SK-N-SH treated with all-trans-retinoic acid at 6 μM for 48 hours (cell line): ENCODE results near the gene TCF3.
"Not testable (repeated sequence)": the region's sequence is repeated elsewhere in the genome, so short reads cannot be mapped to it uniquely, and the experiment has no call there.

ENCODE experiments used
- ATAC-seq: fragments of 200-7000 bp; cut with Tn5 transposase; 3 replicates; pipeline ENCODE4 v1.9.1; 2020; ENCODE audit warnings: mild to moderate bottlenecking, moderate library complexity
- ARNTL ChIP-seq: fragments of 450-650 bp; formaldehyde crosslinking; IDR thresholded peaks from 2 replicates; pipeline ENCODE4 v1.5.0; 2020; ENCODE audit warnings: low read depth, mild to moderate bottlenecking, moderate library complexity, borderline replicate concordance
- BACH2 ChIP-seq: fragments of 250-450 bp; sonication (Bioruptor Pico); IDR thresholded peaks from 2 replicates; pipeline ENCODE4 v1.9.0; 2021; ENCODE audit warnings: mild to moderate bottlenecking, borderline replicate concordance
- CREB5 ChIP-seq: fragments of 250-450 bp; sonication (Bioruptor Pico); IDR thresholded peaks from 2 replicates; pipeline ENCODE4 v1.5.1; 2020; ENCODE audit warnings: low read depth, mild to moderate bottlenecking, moderate library complexity
- CSDC2 ChIP-seq: fragments of 250-450 bp; sonication (Bioruptor Pico); IDR thresholded peaks from 2 replicates; pipeline ENCODE4 v1.5.0; 2020; ENCODE audit warnings: mild to moderate bottlenecking, moderate library complexity
- ESRRG ChIP-seq: fragments of 250-450 bp; sonication (Bioruptor Pico); IDR thresholded peaks from 2 replicates; pipeline ENCODE4 v1.6.1; 2021; ENCODE audit warnings: mild to moderate bottlenecking
- GLIS3 ChIP-seq: fragments of 250-450 bp; sonication (Bioruptor Pico); IDR thresholded peaks from 2 replicates; pipeline ENCODE4 v1.5.0; 2020; ENCODE audit warnings: mild to moderate bottlenecking, moderate library complexity
- ISL1 ChIP-seq: fragments of 250-450 bp; sonication (Bioruptor Pico); IDR thresholded peaks from 2 replicates; pipeline ENCODE4 v2.1.2; 2022; ENCODE audit warnings: mild to moderate bottlenecking, moderate library complexity
- OSR1 ChIP-seq: fragments of 250-450 bp; sonication (Bioruptor Pico); IDR thresholded peaks from 2 replicates; pipeline ENCODE4 v1.8.0; 2022; ENCODE audit warnings: moderate library complexity, mild to moderate bottlenecking, inconsistent platforms
- PPARA ChIP-seq: fragments of 250-450 bp; sonication (Bioruptor Pico); IDR thresholded peaks from 2 replicates; pipeline ENCODE4 v1.5.0; 2020; ENCODE audit warnings: mild to moderate bottlenecking, borderline replicate concordance
- RARB ChIP-seq: fragments of 250-450 bp; sonication (Bioruptor Pico); IDR thresholded peaks from 2 replicates; pipeline ENCODE4 v1.8.0; 2021; ENCODE audit warnings: mild to moderate bottlenecking, moderate library complexity
- SNAI2 ChIP-seq: fragments of 250-450 bp; sonication (Bioruptor Pico); IDR thresholded peaks from 2 replicates; pipeline ENCODE4 v1.5.0; 2020; ENCODE audit warnings: mild to moderate bottlenecking, moderate library complexity
- TCF4 ChIP-seq: fragments of 250-450 bp; sonication (Bioruptor Pico); IDR thresholded peaks from 2 replicates; pipeline ENCODE4 v1.8.0; 2021; ENCODE audit warnings: mild to moderate bottlenecking, moderate library complexity, borderline replicate concordance
- TOX ChIP-seq: fragments of 250-450 bp; sonication (Bioruptor Pico); IDR thresholded peaks from 2 replicates; pipeline ENCODE4 v1.8.0; 2021; ENCODE audit warnings: mild to moderate bottlenecking, moderate library complexity, borderline replicate concordance
- ZC3H10 ChIP-seq: fragments of 250-450 bp; sonication (Bioruptor Pico); IDR thresholded peaks from 2 replicates; pipeline ENCODE4 v1.5.1; 2021; ENCODE audit warnings: mild to moderate bottlenecking, moderate library complexity
- ZFP3 ChIP-seq: fragments of 250-450 bp; sonication (Bioruptor Pico); IDR thresholded peaks from 2 replicates; pipeline ENCODE4 v1.5.0; 2020; ENCODE audit warnings: mild to moderate bottlenecking, moderate library complexity
- ZFP30 ChIP-seq: fragments of 450-650 bp; formaldehyde crosslinking; IDR thresholded peaks from 2 replicates; pipeline ENCODE4 v1.5.0; 2022; ENCODE audit warnings: mild to moderate bottlenecking, moderate library complexity
- ZNF565 ChIP-seq: fragments of 450-650 bp; formaldehyde crosslinking; conservative IDR thresholded peaks from 2 replicates; pipeline ENCODE4 v1.5.0; 2020; ENCODE audit warnings: low read depth, mild to moderate bottlenecking, moderate library complexity
- ZNF70 ChIP-seq: fragments of 450-650 bp; formaldehyde crosslinking; IDR thresholded peaks from 2 replicates; pipeline ENCODE4 v1.5.0; 2020; ENCODE audit warnings: mild to moderate bottlenecking, moderate library complexity
- ZNF8 ChIP-seq: fragments of 450-650 bp; formaldehyde crosslinking; IDR thresholded peaks from 2 replicates; pipeline ENCODE4 v1.5.0; 2020; ENCODE audit warnings: mild to moderate bottlenecking, moderate library complexity
- TF ChIP-seq, protein P1 (sequence below): fragments of 250-450 bp; sonication (Bioruptor Pico); IDR thresholded peaks from 2 replicates; pipeline ENCODE4 v1.8.0; 2020; ENCODE audit warnings: mild to moderate bottlenecking, moderate library complexity, borderline replicate concordance
- TF ChIP-seq, protein P2 (sequence below): fragments of 250-450 bp; sonication (Bioruptor Pico); IDR thresholded peaks from 2 replicates; pipeline ENCODE4 v1.5.1; 2021; ENCODE audit warnings: mild to moderate bottlenecking, moderate library complexity
- TF ChIP-seq, protein P3 (sequence below): fragments of 250-450 bp; sonication (Bioruptor Pico); IDR thresholded peaks from 2 replicates; pipeline ENCODE4 v1.8.0; 2021; ENCODE audit warnings: low read depth, mild to moderate bottlenecking, moderate library complexity, borderline replicate concordance
- TF ChIP-seq, protein P4 (sequence below): fragments of 250-450 bp; sonication (Bioruptor Pico); IDR thresholded peaks from 2 replicates; pipeline ENCODE4 v1.5.0; 2020; ENCODE audit warnings: mild to moderate bottlenecking, moderate library complexity

Gene TCF3

GRCh38 chr19:1698636-1699035, 46.2 kb upstream of the TCF3 start:
- no peak for TF ChIP-seq ESRRG (CRISPR knock-in tag)
- no peak for TF ChIP-seq ZNF565
- no peak for TF ChIP-seq ZFP30 (CRISPR knock-in tag)
- TF ChIP-seq ZC3H10 (CRISPR knock-in tag), result no peak
- TF ChIP-seq RARB (CRISPR knock-in tag), result no peak
- TF ChIP-seq TCF4, result no peak
- no peak for TF ChIP-seq CSDC2
- no peak for TF ChIP-seq TOX (CRISPR knock-in tag)
- TF ChIP-seq, protein P1, sequence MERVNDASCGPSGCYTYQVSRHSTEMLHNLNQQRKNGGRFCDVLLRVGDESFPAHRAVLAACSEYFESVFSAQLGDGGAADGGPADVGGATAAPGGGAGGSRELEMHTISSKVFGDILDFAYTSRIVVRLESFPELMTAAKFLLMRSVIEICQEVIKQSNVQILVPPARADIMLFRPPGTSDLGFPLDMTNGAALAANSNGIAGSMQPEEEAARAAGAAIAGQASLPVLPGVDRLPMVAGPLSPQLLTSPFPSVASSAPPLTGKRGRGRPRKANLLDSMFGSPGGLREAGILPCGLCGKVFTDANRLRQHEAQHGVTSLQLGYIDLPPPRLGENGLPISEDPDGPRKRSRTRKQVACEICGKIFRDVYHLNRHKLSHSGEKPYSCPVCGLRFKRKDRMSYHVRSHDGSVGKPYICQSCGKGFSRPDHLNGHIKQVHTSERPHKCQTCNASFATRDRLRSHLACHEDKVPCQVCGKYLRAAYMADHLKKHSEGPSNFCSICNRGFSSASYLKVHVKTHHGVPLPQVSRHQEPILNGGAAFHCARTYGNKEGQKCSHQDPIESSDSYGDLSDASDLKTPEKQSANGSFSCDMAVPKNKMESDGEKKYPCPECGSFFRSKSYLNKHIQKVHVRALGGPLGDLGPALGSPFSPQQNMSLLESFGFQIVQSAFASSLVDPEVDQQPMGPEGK (CRISPR knock-in tag), result no peak
- no peak for TF ChIP-seq ZNF70 (CRISPR knock-in tag)
- TF ChIP-seq CREB5 (CRISPR knock-in tag), result no peak
- TF ChIP-seq, protein P2, sequence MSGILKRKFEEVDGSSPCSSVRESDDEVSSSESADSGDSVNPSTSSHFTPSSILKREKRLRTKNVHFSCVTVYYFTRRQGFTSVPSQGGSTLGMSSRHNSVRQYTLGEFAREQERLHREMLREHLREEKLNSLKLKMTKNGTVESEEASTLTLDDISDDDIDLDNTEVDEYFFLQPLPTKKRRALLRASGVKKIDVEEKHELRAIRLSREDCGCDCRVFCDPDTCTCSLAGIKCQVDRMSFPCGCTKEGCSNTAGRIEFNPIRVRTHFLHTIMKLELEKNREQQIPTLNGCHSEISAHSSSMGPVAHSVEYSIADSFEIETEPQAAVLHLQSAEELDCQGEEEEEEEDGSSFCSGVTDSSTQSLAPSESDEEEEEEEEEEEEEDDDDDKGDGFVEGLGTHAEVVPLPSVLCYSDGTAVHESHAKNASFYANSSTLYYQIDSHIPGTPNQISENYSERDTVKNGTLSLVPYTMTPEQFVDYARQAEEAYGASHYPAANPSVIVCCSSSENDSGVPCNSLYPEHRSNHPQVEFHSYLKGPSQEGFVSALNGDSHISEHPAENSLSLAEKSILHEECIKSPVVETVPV (CRISPR knock-in tag), result no peak
- no peak for TF ChIP-seq ARNTL (CRISPR knock-in tag)
- TF ChIP-seq PPARA (CRISPR knock-in tag), result no peak
- TF ChIP-seq OSR1 (CRISPR knock-in tag), result no peak
- no peak for TF ChIP-seq SNAI2 (CRISPR knock-in tag)
- TF ChIP-seq, protein P3, sequence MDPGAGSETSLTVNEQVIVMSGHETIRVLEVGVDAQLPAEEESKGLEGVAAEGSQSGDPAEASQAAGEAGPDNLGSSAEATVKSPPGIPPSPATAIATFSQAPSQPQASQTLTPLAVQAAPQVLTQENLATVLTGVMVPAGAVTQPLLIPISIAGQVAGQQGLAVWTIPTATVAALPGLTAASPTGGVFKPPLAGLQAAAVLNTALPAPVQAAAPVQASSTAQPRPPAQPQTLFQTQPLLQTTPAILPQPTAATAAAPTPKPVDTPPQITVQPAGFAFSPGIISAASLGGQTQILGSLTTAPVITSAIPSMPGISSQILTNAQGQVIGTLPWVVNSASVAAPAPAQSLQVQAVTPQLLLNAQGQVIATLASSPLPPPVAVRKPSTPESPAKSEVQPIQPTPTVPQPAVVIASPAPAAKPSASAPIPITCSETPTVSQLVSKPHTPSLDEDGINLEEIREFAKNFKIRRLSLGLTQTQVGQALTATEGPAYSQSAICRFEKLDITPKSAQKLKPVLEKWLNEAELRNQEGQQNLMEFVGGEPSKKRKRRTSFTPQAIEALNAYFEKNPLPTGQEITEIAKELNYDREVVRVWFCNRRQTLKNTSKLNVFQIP (CRISPR knock-in tag), result no peak
- no peak for TF ChIP-seq ZNF8 (CRISPR knock-in tag)
- TF ChIP-seq ZFP3 (CRISPR knock-in tag), result no peak
- no peak for ATAC-seq

GRCh38 chr19:1695481-1695880, 43.1 kb upstream of the TCF3 start:
- not testable (repeated sequence) for ATAC-seq

GRCh38 chr19:1691589-1692290, 39.3 kb upstream of the TCF3 start:
- ATAC-seq, result no peak
- TF ChIP-seq, protein P3 (CRISPR knock-in tag), result no peak
- TF ChIP-seq ZNF8 (CRISPR knock-in tag) (no peak), ZNF70 (CRISPR knock-in tag) (no peak), TCF4 (no peak), ZFP30 (CRISPR knock-in tag) (no peak), GLIS3 (CRISPR knock-in tag) (no peak), OSR1 (CRISPR knock-in tag) (no peak), SNAI2 (CRISPR knock-in tag) (no peak), ISL1 (CRISPR knock-in tag) (no peak), CREB5 (CRISPR knock-in tag) (no peak), ESRRG (CRISPR knock-in tag) (no peak), BACH2 (CRISPR knock-in tag) (no peak), TOX (CRISPR knock-in tag) (no peak), ARNTL (CRISPR knock-in tag) (no peak), ZFP3 (CRISPR knock-in tag) (no peak), CSDC2 (no peak)
- TF ChIP-seq, protein P1 (CRISPR knock-in tag), result no peak
- TF ChIP-seq, protein P4, sequence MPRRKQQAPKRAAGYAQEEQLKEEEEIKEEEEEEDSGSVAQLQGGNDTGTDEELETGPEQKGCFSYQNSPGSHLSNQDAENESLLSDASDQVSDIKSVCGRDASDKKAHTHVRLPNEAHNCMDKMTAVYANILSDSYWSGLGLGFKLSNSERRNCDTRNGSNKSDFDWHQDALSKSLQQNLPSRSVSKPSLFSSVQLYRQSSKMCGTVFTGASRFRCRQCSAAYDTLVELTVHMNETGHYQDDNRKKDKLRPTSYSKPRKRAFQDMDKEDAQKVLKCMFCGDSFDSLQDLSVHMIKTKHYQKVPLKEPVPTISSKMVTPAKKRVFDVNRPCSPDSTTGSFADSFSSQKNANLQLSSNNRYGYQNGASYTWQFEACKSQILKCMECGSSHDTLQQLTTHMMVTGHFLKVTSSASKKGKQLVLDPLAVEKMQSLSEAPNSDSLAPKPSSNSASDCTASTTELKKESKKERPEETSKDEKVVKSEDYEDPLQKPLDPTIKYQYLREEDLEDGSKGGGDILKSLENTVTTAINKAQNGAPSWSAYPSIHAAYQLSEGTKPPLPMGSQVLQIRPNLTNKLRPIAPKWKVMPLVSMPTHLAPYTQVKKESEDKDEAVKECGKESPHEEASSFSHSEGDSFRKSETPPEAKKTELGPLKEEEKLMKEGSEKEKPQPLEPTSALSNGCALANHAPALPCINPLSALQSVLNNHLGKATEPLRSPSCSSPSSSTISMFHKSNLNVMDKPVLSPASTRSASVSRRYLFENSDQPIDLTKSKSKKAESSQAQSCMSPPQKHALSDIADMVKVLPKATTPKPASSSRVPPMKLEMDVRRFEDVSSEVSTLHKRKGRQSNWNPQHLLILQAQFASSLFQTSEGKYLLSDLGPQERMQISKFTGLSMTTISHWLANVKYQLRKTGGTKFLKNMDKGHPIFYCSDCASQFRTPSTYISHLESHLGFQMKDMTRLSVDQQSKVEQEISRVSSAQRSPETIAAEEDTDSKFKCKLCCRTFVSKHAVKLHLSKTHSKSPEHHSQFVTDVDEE (CRISPR knock-in tag), result no peak
